Psoas muscle (tissue), 8 donors: ENCODE measurements around the gene PHC3. TPM values are rescaled to one million over a fixed set of nuclear protein-coding genes. Genes with fewer than 3 reads are reported as not detected.

Experiments used
- ATAC-seq, 4 donors: fragments of 200-7000 bp; cut with Tn5 transposase; one replicate each; pipeline ENCODE4 v1.9.1; 2020; ENCODE audit warnings: moderate library complexity in 3 of 4, mild to moderate bottlenecking in 2 of 4
- DNase-seq, 2 donors: peaks; one replicate each; pipeline ENCODE4 v3.0.0-alpha.2; 2020
- H3K27ac ChIP-seq: fragments of 200-600 bp; one replicate; pipeline ENCODE4 v1.8.0; 2022
- H3K27me3 ChIP-seq, 3 donors: fragments of 200-600 bp in 1 of 3; one replicate each; pipeline versions ENCODE4 v1.6.1 to v1.8.0; 2013 to 2022; ENCODE audit warnings: low read length in 2 of 3, mild to moderate bottlenecking in 2 of 3, moderate library complexity in 1 of 3; ENCODE audit not compliant: insufficient read depth in 3 of 3
- H3K36me3 ChIP-seq, 2 donors: fragments of 200-600 bp in 1 of 2; one replicate each; pipeline versions ENCODE4 v1.6.1 to v1.8.0; 2013 to 2022; ENCODE audit warnings: low read depth in 1 of 2, mild to moderate bottlenecking in 1 of 2, moderate library complexity in 1 of 2; ENCODE audit not compliant: insufficient read depth in 1 of 2
- H3K4me1 ChIP-seq: fragments of 200-600 bp; one replicate; pipeline ENCODE4 v1.8.0; 2022
- H3K4me3 ChIP-seq: fragments of 200-600 bp; one replicate; pipeline ENCODE4 v1.8.0; 2022; ENCODE audit warnings: mild to moderate bottlenecking
- H3K9me3 ChIP-seq: fragments of 200-600 bp; one replicate; pipeline ENCODE4 v1.8.0; 2022
- CTCF ChIP-seq: fragments of 200-600 bp; IDR thresholded peaks from one replicate; pipeline ENCODE4 v1.8.0; 2022; ENCODE audit warnings: antibody characterized with exemption
- WGBS, 3 donors: extraction: QIAGEN DNeasy Blood & Tissue Kit; methylation state at CpG; one replicate each; pipeline versions ENCODE4 v1.1.6 to v1.1.7; 2013; 5-methylcytosine and 5-hydroxymethylcytosine counted together
- intact Hi-C, 2 donors: fragments of 100-400 bp; cut with DNase I; formaldehyde crosslinking; loops; one replicate each; pipeline versions ENCODE4 v1.11.0 to v1.14.2; 2022
- polyA plus RNA-seq, 3 donors: library from polyadenylated mRNA; stranded (reverse); fragments of 200-250 nt; gene quantifications; one replicate each; pipeline ENCODE4 v1.2.3, GENCODE V29; 2013
- total RNA-seq, 4 donors: library from RNA; stranded (reverse); fragmentation: NEBNext Ultra II Directional in 2 of 4; extraction: Animal tissue kit (Norgen Biotek cat#: 25700) in 2 of 4; gene quantifications; one replicate each; pipeline versions ENCODE4 v1.2.1 to v1.2.4, GENCODE V29; 2021 to 2023
- donor health status: healthy with polysubstance abuse.
- donor health status: DM: no; HTN: no; CAD: no; lungs with moderate emphysema.
- donor health status: Bipolar disorder and iron deficiency.
- donor health status: healthy.
- donor health status: DM: yes; HTN: yes; CAD: no.
- donor health status: DM: no; HTN: no; CAD: no.
- donor health status: DM: no; HTN: no; CAD: no.
- donor health status: DM: yes; HTN: yes; CAD: no.

Gene PHC3
- total and polyA plus RNA-seq, 7 donors, result 4.0 to 41.7 (median 35.2) TPM

DNA sequence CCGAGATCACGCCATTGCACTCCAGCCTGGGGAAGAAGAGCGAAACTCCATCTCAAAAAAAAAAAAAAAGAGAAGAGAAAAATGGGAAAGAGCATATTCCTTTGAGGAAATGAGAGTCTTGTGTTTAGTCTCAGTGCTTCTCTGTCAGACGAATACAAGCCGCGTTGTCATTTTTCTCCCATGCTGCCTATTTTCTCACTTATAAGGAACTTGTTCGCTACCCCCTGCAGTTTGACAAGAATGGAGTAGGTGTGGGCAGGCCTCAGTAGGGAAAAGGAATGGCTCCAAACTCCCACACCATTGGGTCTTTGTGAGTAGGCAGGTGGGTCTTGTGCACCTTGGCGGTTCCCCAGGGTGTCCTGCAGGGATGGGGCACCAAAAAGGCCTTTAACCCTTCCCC is 137.3 kb downstream of the PHC3 start:
- no peak for ATAC-seq
- Histone ChIP-seq H3K27ac (no peak overlapping the region), H3K36me3 (no peaks in the 10 kb centered on the region), H3K4me3 (no peak overlapping the region), H3K4me1 (no peaks in the 10 kb centered on the region), H3K9me3 (no peaks in the 10 kb centered on the region), H3K27me3 (peaks cover 0 to 26% (median 4%) of the 10 kb centered on the region in 3 donors)
- DNase-seq, result no peak
- WGBS, 3 donors, result 88 to 93% (median 90%) methylated on average over 8 of the region's 8 CpGs
- no peak for TF ChIP-seq CTCF
- intact Hi-C loops, result no loop called here

GRCh38 chr3:170043506-170043905 is 138.0 kb downstream of the PHC3 start:
- no peak overlapping the region for H3K27ac ChIP-seq
- no peak for TF ChIP-seq CTCF
- ATAC-seq, result no peak
- H3K4me3 ChIP-seq, result no peak overlapping the region
- no peaks in the 10 kb centered on the region for H3K36me3 ChIP-seq
- 41 to 44% (median 41%) methylated on average over 7 of the region's 7 CpGs for WGBS, 3 donors
- DNase-seq, result no peak
- H3K4me1 ChIP-seq, result no peaks in the 10 kb centered on the region
- H3K27me3 ChIP-seq, result peaks cover 0 to 33% (median 8%) of the 10 kb centered on the region in 3 donors
- intact Hi-C loops, result no loop called here
- H3K9me3 ChIP-seq, result no peaks in the 10 kb centered on the region

DNA sequence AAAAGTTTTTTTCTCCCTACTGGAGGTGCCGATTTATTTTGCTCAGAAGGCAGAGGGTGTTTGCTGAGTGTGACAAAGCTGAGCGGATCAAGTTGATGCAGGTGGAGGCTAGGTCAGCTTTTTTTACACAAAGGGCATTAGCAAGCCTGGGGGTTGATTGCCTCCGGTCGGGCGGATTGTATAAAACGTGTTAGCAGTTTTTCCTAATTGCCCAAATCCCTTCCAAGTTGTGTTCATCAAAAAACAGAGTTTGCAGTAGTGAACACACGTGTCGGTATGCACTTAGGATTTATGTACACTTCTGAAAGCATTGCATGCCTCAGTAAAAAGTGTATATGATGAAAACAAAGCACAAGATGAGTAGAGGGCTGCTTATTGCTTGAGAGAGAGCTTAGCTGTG is 141.1 kb downstream of the PHC3 start:
- Histone ChIP-seq H3K4me3 (no peak overlapping the region), H3K27ac (no peak overlapping the region), H3K9me3 (no peaks in the 10 kb centered on the region), H3K36me3 (no peaks in the 10 kb centered on the region), H3K27me3 (peaks cover 0 to 57% (median 18%) of the 10 kb centered on the region in 3 donors), H3K4me1 (no peaks in the 10 kb centered on the region)
- TF ChIP-seq CTCF, result no peak
- DNase-seq, result no peak
- intact Hi-C loops, result no loop called here
- 17 to 26% (median 24%) methylated on average over 8 of the region's 8 CpGs for WGBS, 3 donors
- no peak for ATAC-seq

GRCh38 chr3:170038434-170039110 is 143.0 kb downstream of the PHC3 start:
- WGBS, 3 donors, result 6 to 10% (median 6%) methylated on average over 48 to 51 of the region's 51 CpGs
- peak overlapping the region; percentile 70 for H3K4me3 ChIP-seq
- intact Hi-C loops, result no loop called here
- H3K36me3 ChIP-seq, result no peaks in the 10 kb centered on the region
- TF ChIP-seq CTCF, result no peak
- no peak overlapping the region for H3K27ac ChIP-seq
- no peaks in the 10 kb centered on the region for H3K4me1 ChIP-seq
- no peaks in the 10 kb centered on the region for H3K9me3 ChIP-seq
- no peak for ATAC-seq
- H3K27me3 ChIP-seq, result peaks cover 0 to 57% (median 18%) of the 10 kb centered on the region in 3 donors
- DNase-seq, result no peak

Other genes starting within 250 kb of the PHC3 start
- 10 to 100 TPM; 61.5 to 78.2 (median 71.5) TPM for gene SEC62, start 214.9 kb downstream of the PHC3 start, total RNA-seq
- 10 to 100 TPM; 38.1 to 70.2 (median 61.7) TPM for gene SEC62, start 214.9 kb downstream of the PHC3 start, polyA plus RNA-seq
- 1 to 10 TPM in 1 of 4 donors, under 1 TPM in 3; 0.42 to 1.1 (median 0.87) TPM for gene GPR160, start 143.7 kb downstream of the PHC3 start, total RNA-seq
- gene GPR160, start 143.7 kb downstream of the PHC3 start, polyA plus RNA-seq, result 1 to 10 TPM in 1 of 3 donors, under 1 TPM in 2; 0.52 to 1.2 (median 0.64) TPM
- 10 to 100 TPM in 3 of 4 donors, 1 to 10 TPM in 1; 9.9 to 19.8 (median 14.8) TPM for gene PRKCI, start 40.7 kb upstream of the PHC3 start, total RNA-seq
- gene PRKCI, start 40.7 kb upstream of the PHC3 start, polyA plus RNA-seq, result 10 to 100 TPM in 1 of 3 donors, 1 to 10 TPM in 2; 7.3 to 14.2 (median 7.6) TPM
- 10 to 100 TPM; 30.1 to 46.6 (median 40.2) TPM for gene SKIL, start 176.0 kb upstream of the PHC3 start, total RNA-seq
- gene SKIL, start 176.0 kb upstream of the PHC3 start, polyA plus RNA-seq, result 10 to 100 TPM in 2 of 3 donors, 1 to 10 TPM in 1; 7.3 to 15.9 (median 14.0) TPM
- gene CLDN11, start 237.1 kb upstream of the PHC3 start, total RNA-seq, result 1 to 10 TPM; 1.5 to 3.0 (median 2.1) TPM
- gene CLDN11, start 237.1 kb upstream of the PHC3 start, polyA plus RNA-seq, result 1 to 10 TPM; 1.3 to 2.8 (median 1.7) TPM